ENCODE results near the gene ANGPTL1. TPM values are rescaled to one million over a fixed set of nuclear protein-coding genes. Genes with fewer than 3 reads are reported as not detected.

The ANGPTL1 gene
- total and polyA plus RNA-seq, 2 experiments from 2014 or later, result 0.58 TPM; not detected in 1

- no peaks in the 10 kb centered on the region for H3F3A ChIP-seq (replicated peaks; ENCODE audit: low read depth)
- no peaks in the 10 kb centered on the region for H3K36me3 ChIP-seq (ENCODE audit: insufficient read depth)
- no peaks in the 10 kb centered on the region for H3K79me2 ChIP-seq (replicated peaks; ENCODE audit: insufficient read depth)
- no peak overlapping the region for H3K27ac ChIP-seq (ENCODE audit: low read depth)
- H3K4me1 ChIP-seq (ENCODE audit: insufficient read depth), result no peaks in the 10 kb centered on the region
- Mint-ChIP-seq H3K27me3 (ENCODE audit: insufficient read depth, low read depth, poor library complexity) (no peaks in the 10 kb centered on the region), H3K4me1 (peaks cover 6% of the 10 kb centered on the region; the same call in 2 of the 3 replicates), H3K9me3 (no peaks in the 10 kb centered on the region), H3K4me3 (no peak overlapping the region), H3K36me3 (ENCODE audit: low read depth) (peaks cover 6% of the 10 kb centered on the region; the same call in 1 of the 3 replicates), H3K27ac (no peak overlapping the region; the same call in 1 of the 2 replicates)
- no peak for TF ChIP-seq STAT1 (IDR thresholded peaks at IDR 0.05; ENCODE audit: unreplicated experiment)
- no peak for TF ChIP-seq NANOG (IDR thresholded peaks at IDR 0.05; ENCODE audit: borderline replicate concordance)
- no peak for TF ChIP-seq REST (IDR thresholded peaks at IDR 0.05; ENCODE audit: unreplicated experiment)
- TF ChIP-seq EZH2 (IDR thresholded peaks at IDR 0.05; ENCODE audit: low read depth, unreplicated experiment), result no peak
- TF ChIP-seq, protein P1, sequence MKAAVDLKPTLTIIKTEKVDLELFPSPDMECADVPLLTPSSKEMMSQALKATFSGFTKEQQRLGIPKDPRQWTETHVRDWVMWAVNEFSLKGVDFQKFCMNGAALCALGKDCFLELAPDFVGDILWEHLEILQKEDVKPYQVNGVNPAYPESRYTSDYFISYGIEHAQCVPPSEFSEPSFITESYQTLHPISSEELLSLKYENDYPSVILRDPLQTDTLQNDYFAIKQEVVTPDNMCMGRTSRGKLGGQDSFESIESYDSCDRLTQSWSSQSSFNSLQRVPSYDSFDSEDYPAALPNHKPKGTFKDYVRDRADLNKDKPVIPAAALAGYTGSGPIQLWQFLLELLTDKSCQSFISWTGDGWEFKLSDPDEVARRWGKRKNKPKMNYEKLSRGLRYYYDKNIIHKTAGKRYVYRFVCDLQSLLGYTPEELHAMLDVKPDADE (IDR thresholded peaks at IDR 0.05), result no peak
- TF ChIP-seq ZNF462 (CRISPR knock-in tag; IDR thresholded peaks at IDR 0.05), result no peak
- TF ChIP-seq ZNF331 (CRISPR knock-in tag; IDR thresholded peaks at IDR 0.05; ENCODE audit: low read depth), result no peak
- no peak for TF ChIP-seq CREB1 (CRISPR knock-in tag; IDR thresholded peaks at IDR 0.05; ENCODE audit: low read depth)
- no peak for TF ChIP-seq CTCF (conservative IDR thresholded peaks at IDR 0.05; ENCODE audit: low read depth in 2 of 2)
- TF ChIP-seq JUNB (IDR thresholded peaks at IDR 0.05; ENCODE audit: unreplicated experiment), result no peak
- TF ChIP-seq ZNF114 (CRISPR knock-in tag; IDR thresholded peaks at IDR 0.05), result no peak
- TF ChIP-seq EZH2phosphoT487 (IDR thresholded peaks at IDR 0.05; ENCODE audit: unreplicated experiment), result no peak
- no peak for TF ChIP-seq POLR2AphosphoS5 (IDR thresholded peaks at IDR 0.05; ENCODE audit: low read depth)
- H2AFZ ChIP-seq, result no peak overlapping the region
- H3K4me2 ChIP-seq, result no peak overlapping the region
- no peak for ATAC-seq
- DNase-seq (ENCODE audit: low spot score), result no peak
- no peak overlapping the region for H3K4me3 ChIP-seq
- H4K20me1 ChIP-seq (replicated peaks; ENCODE audit: insufficient read depth), result no peaks in the 10 kb centered on the region
- no peaks in the 10 kb centered on the region for H3K27me3 ChIP-seq (ENCODE audit: insufficient read depth)
- no peaks in the 10 kb centered on the region for H3K9me2 ChIP-seq (ENCODE audit: insufficient read depth)
Observed at GRCh38 chr1:178919581-178919980, 48.7 kb upstream of the ANGPTL1 start.

All from GM23338 (cell line).